Globus pallidus (tissue), 1 donor: ENCODE data around the gene SPAG7.
"Not testable (repeated sequence)": the region's sequence is repeated elsewhere in the genome, so short reads cannot be mapped to it uniquely, and the experiment has no call there.

Experiments
- DNase-seq: peaks from one replicate; pipeline ENCODE4 v3.0.0-alpha.2; 2015; ENCODE audit warnings: low spot score

SPAG7 gene

GRCh38 chr17:4938069-4938491 lies 29.5 kb downstream of the SPAG7 start:
- no peak for DNase-seq

- no peak for DNase-seq
Observed at GRCh38 chr17:4937553-4937952, 30.1 kb downstream of the SPAG7 start.

- DNase-seq: no peak
Observed at GRCh38 chr17:4936436-4936835, 31.2 kb downstream of the SPAG7 start.

- DNase-seq: no peak
Observed at GRCh38 chr17:4935650-4936049, 32.0 kb downstream of the SPAG7 start.

- no peak for DNase-seq
Observed at GRCh38 chr17:4934173-4934979, 33.2 kb downstream of the SPAG7 start.

GRCh38 chr17:4933646-4934045 lies 34.0 kb downstream of the SPAG7 start:
- DNase-seq: no peak

- no peak for DNase-seq
Observed at GRCh38 chr17:4932756-4933155, 34.9 kb downstream of the SPAG7 start.

GRCh38 chr17:4931963-4932362 lies 35.7 kb downstream of the SPAG7 start, which contains the start of gene GP1BA:
TSS of gene GP1BA (plus strand) at chr17:4932277. CDS start at chr17:4932605, 328 bp downstream.
- no peak for DNase-seq

GRCh38 chr17:4928881-4929280 lies 38.7 kb downstream of the SPAG7 start:
- DNase-seq: no peak

- not testable (repeated sequence) for DNase-seq
Observed at GRCh38 chr17:4926577-4927335, 40.9 kb downstream of the SPAG7 start.

- no peak for DNase-seq
Observed at GRCh38 chr17:4921320-4921719, 46.3 kb downstream of the SPAG7 start.

- DNase-seq: no peak
Observed at GRCh38 chr17:4920351-4921048, 47.1 kb downstream of the SPAG7 start.

- no peak for DNase-seq
Observed at GRCh38 chr17:4919511-4920047, 48.0 kb downstream of the SPAG7 start.

- not testable (repeated sequence) for DNase-seq
Observed at GRCh38 chr17:4914551-4914950, 53.1 kb downstream of the SPAG7 start.

GRCh38 chr17:4913994-4914393 lies 53.6 kb downstream of the SPAG7 start:
- no peak for DNase-seq
